SK-N-SH treated with all-trans-retinoic acid at 6 μM for 48 hours (cell line): ENCODE measurements around the gene NIPBL.

Experiments
- ARNTL ChIP-seq: fragments of 450-650 bp; formaldehyde crosslinking; IDR thresholded peaks from 2 replicates; pipeline ENCODE4 v1.5.0; 2020; ENCODE audit warnings: low read depth, mild to moderate bottlenecking, moderate library complexity, borderline replicate concordance
- CREB5 ChIP-seq: fragments of 250-450 bp; sonication (Bioruptor Pico); IDR thresholded peaks from 2 replicates; pipeline ENCODE4 v1.5.1; 2020; ENCODE audit warnings: low read depth, mild to moderate bottlenecking, moderate library complexity
- ESRRG ChIP-seq: fragments of 250-450 bp; sonication (Bioruptor Pico); IDR thresholded peaks from 2 replicates; pipeline ENCODE4 v1.6.1; 2021; ENCODE audit warnings: mild to moderate bottlenecking
- PATZ1 ChIP-seq: fragments of 250-450 bp; sonication (Bioruptor Pico); IDR thresholded peaks from 2 replicates; pipeline ENCODE4 v1.8.0; 2020; ENCODE audit warnings: mild to moderate bottlenecking, moderate library complexity, borderline replicate concordance
- TOX ChIP-seq: fragments of 250-450 bp; sonication (Bioruptor Pico); IDR thresholded peaks from 2 replicates; pipeline ENCODE4 v1.8.0; 2021; ENCODE audit warnings: mild to moderate bottlenecking, moderate library complexity, borderline replicate concordance
- ZFP3 ChIP-seq: fragments of 250-450 bp; sonication (Bioruptor Pico); IDR thresholded peaks from 2 replicates; pipeline ENCODE4 v1.5.0; 2020; ENCODE audit warnings: mild to moderate bottlenecking, moderate library complexity
- ZFP30 ChIP-seq: fragments of 450-650 bp; formaldehyde crosslinking; IDR thresholded peaks from 2 replicates; pipeline ENCODE4 v1.5.0; 2022; ENCODE audit warnings: mild to moderate bottlenecking, moderate library complexity
- ZNF565 ChIP-seq: fragments of 450-650 bp; formaldehyde crosslinking; conservative IDR thresholded peaks from 2 replicates; pipeline ENCODE4 v1.5.0; 2020; ENCODE audit warnings: low read depth, mild to moderate bottlenecking, moderate library complexity
- ZNF70 ChIP-seq: fragments of 450-650 bp; formaldehyde crosslinking; IDR thresholded peaks from 2 replicates; pipeline ENCODE4 v1.5.0; 2020; ENCODE audit warnings: mild to moderate bottlenecking, moderate library complexity
- ZNF8 ChIP-seq: fragments of 450-650 bp; formaldehyde crosslinking; IDR thresholded peaks from 2 replicates; pipeline ENCODE4 v1.5.0; 2020; ENCODE audit warnings: mild to moderate bottlenecking, moderate library complexity

GRCh38 chr5:36944607-36945225 lies 68.1 kb downstream of the NIPBL start:
- TF ChIP-seq ZNF8 (CRISPR knock-in tag) (no peak), ARNTL (no peak), CREB5 (CRISPR knock-in tag) (no peak), ZNF565 (CRISPR knock-in tag) (no peak), ESRRG (CRISPR knock-in tag) (no peak), ZFP30 (CRISPR knock-in tag) (no peak), PATZ1 (CRISPR knock-in tag) (no peak), ZFP3 (CRISPR knock-in tag) (no peak), ZNF70 (CRISPR knock-in tag) (no peak), TOX (CRISPR knock-in tag) (no peak)
